Superior temporal gyrus (tissue), 1 donor: ENCODE results near the gene OR52J3.

Experiments
- DNase-seq: peaks from one replicate; pipeline ENCODE4 v3.0.0-alpha.2; 2016; ENCODE audit errors: extremely low spot score

Gene OR52J3

GRCh38 chr11:5092821-5093585 is 46.7 kb downstream of the OR52J3 start:
- no peak for DNase-seq

- no peak for DNase-seq
Measured at GRCh38 chr11:5096011-5096410, 49.7 kb downstream of the OR52J3 start.
